ENCODE results near the gene SH3BGR.

Gene SH3BGR

DNA sequence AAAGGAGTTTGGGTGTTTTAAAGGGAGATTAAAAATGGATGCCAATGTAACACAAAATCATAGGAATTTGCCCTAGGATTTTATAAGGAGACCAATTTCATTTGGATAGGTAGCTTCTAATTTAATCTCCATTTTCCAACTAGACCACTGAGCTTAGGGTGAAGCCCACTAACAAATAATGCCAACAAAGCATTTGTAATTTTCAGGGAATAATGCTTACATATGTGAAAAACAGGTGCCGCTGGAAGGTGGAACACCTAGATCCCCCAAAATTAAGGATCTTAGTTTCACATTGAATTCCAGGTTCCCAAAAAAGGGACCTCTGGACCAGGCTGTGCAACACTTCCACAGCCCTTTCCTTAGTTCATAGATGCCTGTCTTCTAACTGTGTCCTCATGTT lies 94.8 kb downstream of the SH3BGR start:
- no peak for FAIRE-seq
- no peak for DNase-seq (ENCODE audit: low spot score)

DNA sequence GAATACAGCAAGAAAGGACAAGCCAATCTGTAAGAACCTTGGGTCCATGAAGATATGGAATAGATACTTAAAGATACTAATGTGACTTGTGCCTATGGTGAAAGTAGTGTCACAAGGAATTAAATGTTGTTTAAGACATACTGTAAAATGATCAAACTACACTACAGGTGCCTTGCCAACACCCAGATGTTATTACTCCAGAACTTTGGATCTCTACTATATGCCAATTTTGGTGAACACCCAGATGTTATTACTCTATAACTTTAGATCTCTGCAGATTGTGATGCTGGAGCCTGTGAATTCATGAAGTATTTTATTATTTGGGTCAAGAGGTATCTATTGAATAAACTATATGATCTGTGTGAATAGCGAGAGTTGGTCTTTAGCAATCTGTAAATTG lies 101.1 kb downstream of the SH3BGR start:
- FAIRE-seq: no peak
- DNase-seq (ENCODE audit: low spot score): no peak

DNA sequence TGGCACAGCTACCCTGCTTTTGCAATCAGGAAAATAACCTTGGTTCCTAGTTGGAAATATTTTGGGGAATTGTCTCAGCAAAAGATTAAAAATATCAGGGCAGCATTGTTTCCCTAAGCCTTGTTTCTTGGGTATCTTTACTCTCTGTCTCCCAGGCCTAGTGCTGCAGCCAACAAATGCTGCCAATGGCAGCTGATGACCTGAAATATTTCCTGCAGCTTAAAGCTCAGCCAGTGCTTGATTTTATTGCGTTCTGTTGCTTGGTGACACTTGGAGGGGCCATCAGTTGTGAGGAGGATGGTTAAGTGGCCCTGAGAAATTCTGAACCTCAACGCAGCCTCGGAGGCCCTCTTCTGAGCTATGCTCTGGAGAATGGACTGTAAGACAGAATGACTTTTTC lies 101.6 kb downstream of the SH3BGR start:
- FAIRE-seq: no peak
- DNase-seq (ENCODE audit: low spot score): no peak

DNA sequence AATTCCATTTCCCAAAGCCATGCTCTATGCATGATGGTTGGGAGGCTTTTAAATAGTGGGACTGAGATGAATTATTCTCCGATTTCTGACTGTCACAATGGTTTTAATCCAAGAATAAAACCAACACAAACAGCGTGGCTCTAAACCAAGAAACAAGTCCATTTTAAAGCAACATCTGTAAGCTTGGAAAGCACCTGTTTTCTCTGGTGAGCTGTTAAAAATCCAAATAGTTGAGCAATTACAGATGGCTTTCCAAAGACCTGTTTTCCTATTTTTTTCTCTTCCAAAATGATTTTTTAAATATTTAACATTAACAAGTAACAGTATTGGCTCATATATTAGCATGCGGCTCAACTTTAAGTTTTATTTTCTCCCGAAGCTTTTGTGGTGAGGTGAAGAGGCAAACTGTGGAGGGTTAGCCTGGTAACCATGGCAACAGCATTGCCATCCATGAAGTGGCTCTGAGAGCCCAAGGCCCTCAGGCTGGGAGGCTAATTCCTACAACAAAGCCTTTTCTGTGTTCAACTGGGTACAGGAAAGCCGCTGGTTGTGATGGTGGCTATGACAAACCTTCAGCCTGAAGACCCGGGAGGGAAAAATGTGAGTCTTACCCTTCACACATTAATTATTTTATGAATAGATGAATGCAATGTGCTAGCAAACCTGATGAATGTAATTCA lies 104.3 kb downstream of the SH3BGR start:
- no peak for DNase-seq (ENCODE audit: low spot score)
- FAIRE-seq: no peak

DNA sequence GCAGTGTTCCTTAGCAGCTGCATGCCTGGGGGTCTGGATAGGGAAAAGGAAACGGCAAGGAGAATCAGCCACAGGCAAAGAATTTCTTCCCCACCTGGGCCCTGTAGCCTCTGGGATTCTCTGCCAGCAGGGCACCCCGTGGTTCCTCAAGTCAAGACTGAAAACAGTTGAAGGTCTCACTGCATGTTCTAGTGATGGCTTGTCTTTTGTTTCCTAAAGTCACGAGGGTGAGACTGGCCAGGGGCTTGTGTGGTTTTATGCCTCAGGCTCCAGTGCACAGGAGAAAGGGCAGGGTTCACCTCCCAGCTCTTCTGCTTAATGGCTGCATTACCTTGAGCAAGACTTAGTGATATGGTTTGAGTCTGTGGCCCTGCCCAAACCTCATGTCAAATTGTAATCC lies 107.7 kb downstream of the SH3BGR start:
- no peak for FAIRE-seq
- DNase-seq (ENCODE audit: low spot score): no peak

DNA sequence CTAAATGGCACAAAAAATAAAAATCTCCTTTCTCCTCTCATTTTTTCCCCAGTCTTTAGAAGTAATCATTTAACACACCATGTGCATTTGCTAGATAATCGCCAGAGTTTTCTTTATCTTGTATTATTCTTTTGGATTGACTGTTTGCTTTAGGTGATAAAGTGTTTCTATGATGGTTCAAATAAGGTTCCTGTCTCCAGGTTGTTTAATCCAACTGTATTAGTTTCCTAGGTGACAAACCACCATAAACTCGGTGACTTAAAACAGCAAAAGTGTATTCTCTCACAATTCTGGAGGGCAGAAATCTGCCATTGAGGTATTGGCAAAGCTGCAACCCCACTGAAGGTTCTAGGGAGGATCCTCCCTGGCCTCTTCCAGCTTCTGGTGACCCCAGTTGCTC lies 109.4 kb downstream of the SH3BGR start:
- no peak for DNase-seq (ENCODE audit: low spot score)
- no peak for FAIRE-seq

DNA sequence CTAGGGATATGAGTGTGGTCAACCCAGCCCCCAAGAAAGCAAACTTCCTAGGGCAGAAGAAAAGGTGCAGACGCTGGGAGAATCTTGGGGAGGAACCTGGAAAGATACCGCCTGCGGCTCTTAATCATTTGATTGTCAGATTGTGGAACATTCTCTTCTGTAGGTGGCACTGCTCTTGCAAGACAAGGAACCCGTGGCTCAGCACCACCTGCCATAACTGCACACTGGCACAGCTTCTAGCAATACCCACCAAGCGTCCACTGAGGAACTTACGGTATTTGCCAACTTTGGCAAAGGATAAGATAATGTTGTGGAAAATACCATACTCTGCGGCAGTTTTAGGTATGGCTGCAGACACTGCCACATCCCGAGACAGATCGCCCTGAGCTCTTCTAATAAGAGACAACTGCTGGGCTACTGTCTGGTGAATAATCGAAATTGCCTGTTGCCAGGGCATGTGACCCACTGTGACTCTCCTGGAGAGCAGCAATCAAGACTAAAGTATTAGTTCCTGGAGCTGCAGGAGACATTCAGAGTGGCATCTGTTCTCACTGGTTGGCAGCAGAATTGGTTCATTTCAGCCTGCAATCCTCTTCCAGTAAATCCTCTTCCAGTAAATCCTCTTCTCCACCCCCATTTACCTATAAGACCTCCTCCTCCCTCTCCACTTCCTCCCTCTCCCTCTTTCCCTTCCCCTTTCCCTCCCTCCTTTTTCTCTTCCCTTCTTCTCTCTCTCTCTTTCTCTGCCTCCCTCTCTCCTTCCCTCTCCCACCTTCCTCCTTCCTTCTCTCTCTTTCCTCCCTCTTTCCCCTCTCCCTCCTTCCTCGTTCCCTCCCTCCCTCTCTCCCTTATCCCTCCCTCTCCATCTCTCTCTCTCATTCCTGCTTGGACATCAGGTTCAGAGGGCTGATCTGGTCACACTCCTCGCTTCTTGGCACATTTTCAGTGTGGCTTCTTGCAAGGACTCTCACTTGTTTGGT lies 111.3 kb downstream of the SH3BGR start:
- FAIRE-seq (no peak), DNase-seq (ENCODE audit: low spot score) (no peak)

DNA sequence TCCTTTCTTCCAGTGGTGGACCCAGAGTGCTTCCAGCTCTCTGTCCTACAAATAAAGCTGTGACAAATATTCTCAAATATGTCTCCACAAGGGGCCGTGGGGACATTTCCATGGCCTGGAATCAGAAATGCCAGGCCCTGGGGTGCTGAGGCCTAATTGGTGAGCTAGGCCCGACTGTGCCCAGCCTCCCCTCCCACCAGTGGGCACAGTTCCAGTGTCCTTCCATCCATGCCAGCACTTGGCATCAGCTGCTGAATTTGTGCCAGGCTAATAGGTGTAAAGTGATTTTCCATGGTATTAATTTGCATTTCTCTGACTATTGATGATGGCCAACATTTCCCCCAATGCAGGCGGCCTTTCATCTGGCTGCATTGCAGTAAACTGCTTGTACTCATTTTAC lies 112.4 kb downstream of the SH3BGR start:
- DNase-seq (ENCODE audit: low spot score) (no peak), FAIRE-seq (no peak)

All from RCC 7860 (cell line).